OCI-LY1 (cell line): ENCODE results near the gene HOXD8.

ENCODE experiments used
- CTCF ChIP-seq: fragments of 200-600 bp; sonication (generic), shearing (Covaris generic); IDR thresholded peaks from 2 replicates; pipeline ENCODE4 v1.5.1; 2017; ENCODE audit warnings: mild to moderate bottlenecking, antibody characterized with exemption, low read length, moderate library complexity, mixed read lengths
- EZH2 ChIP-seq: fragments of 200-600 bp; sonication (generic), shearing (Covaris generic); IDR thresholded peaks from 2 replicates; pipeline ENCODE4 v1.8.0; 2017; ENCODE audit warnings: borderline replicate concordance, mixed run types, mild to moderate bottlenecking, antibody characterized with exemption, low read length, moderate library complexity, mixed read lengths

- TF ChIP-seq CTCF (no peak), EZH2 (no peak)
These were observed 26.0 kb downstream of the HOXD8 start for GRCh38 chr2:176155356-176156044.
